GM18909 (cell line): ENCODE data around the gene SSR4.
"Not testable (repeated sequence)": the region's sequence is repeated elsewhere in the genome, so short reads cannot be mapped to it uniquely, and the experiment has no call there.

Experiments used
- ATAC-seq: cut with Tn5 transposase; IDR thresholded peaks from one replicate; pipeline ENCODE4 v1.9.1; 2021; ENCODE audit warnings: mild to moderate bottlenecking; ENCODE audit not compliant: unreplicated experiment, poor library complexity

SSR4 gene

DNA sequence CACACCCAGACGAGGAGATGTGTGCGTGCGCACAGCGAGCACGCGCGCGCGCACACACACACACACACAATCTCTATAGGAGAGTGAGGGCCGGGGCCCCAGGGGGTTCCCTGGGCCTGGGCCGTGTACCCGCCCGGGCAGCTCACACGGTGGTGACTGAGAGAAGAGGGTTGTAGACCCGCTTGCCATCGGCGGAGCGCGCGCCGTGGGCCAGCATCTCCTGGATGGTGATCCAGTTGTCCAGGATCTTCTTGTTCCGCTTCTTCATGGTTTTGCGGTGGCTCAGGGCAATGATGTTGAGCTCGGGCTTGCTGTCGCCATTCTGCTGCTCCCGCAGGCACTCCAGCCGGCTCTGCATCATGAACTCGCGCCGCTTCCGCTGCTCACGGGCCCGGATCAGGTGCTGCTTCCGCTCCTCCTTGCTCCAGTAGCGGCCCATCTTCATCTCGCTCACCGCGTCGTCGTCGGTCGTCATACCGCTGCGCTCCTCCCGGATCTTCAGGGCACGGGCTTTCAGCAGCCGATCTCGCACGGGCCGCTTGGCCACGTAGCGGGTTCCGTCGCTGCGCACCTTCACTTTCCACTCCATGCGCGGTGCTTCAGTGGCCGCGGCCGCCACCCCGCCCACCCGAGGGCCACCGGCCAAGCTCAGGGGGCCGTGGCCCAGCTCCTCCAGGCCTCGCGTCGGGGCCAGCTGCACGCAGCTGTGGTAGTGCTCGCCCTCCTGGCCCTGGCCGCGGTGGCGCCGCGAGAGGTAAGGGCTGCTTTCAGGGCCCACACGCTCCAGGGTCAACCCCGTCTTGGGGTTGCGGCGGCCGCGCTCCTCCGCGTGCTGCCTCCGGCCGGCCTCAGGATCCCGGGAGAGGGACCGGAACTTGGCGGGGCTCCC, 9.0 kb downstream of the SSR4 start:
- no peak for ATAC-seq

DNA sequence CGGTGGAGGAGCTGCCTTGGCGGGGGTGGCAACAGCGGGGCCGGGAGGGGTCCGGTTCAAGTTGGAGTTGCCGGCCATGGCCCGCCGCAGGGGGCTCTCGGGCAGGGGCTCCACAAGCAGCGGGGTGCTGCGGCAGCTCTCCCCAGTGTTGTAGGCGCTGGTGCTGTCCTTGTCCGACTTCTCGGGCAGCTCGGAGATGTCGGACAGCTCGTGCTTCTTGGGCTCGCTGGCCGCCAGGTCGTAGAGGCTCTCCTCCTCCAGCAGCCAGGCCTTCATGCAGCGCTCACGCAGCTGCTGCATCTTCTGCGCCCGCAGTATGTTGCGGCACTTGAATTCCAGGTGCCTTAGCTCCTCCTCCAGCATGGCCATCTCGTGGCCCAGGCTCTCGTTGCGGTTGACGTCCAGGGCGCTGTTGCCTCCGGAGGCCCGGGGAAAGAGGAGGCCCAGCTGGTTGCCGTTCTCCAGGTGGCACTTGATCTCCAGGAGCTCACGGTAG, 9.7 kb downstream of the SSR4 start:
- ATAC-seq: no peak

DNA sequence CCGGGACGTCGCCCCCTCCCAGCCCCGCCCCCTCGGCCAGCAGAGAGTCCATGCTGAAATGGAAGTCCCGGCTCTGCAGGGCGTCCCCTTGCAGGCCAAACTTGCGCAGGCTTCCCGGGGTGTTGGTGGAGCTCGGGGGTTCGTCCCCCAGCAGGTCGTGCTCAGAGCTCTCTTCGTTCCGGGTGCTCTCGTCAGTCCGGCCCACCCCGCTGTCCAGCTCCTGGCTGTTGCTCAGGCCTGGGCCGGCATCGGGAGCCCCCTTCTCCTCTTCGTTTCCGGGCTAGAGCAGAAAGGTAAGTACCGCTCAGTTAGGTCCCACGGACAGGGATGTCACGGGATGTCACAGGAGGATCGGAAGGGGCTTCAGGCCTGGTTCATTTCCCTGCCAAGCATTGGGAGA, 10.2 kb downstream of the SSR4 start:
- ATAC-seq: no peak

DNA sequence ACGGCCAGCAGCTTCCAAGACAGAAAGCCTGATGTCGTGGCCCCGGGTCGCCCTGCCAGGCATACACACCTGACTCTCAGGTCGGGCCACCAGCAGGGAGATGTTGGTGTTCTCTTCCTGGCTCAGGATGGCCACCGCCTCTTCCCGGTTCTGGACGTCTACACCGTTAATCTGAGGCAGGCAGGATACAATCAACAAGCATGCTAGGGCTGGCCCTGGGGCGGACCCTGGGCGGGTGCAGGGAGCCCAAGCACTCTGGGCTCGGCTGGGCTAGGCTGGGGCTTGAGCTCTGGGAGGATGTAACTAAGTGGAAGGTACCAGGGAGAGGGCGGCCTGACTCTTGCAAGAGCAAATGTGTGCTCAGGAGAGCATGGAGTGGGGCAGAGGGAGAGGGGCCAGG, 11.0 kb downstream of the SSR4 start:
- ATAC-seq: no peak

DNA sequence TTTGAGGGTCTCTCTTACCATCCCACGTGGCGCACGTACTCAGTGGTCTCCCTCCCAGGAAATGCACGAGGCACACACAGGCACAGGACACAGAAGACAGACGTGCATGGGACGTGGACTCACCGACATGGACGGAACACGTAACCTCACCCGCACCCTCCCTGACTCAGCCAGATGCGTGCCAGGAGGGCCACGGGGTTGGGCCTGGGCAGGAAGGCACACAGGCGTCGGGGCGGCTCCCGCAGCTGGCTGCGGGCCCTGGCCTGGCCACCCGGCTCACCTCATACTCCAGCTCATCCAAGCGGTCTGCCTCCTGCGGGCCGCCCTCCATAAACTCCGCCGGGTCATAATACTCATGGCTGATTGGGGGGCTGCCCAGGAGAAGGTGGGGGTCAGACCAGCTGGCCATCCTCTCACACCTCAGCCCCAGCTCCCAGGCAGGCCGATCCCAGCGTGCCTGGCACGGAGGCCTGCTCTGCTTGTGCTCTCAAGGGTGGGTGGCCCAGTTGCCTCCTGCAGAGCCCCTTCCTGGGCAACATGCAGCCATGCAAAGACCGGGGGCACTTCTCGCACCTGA, 12.6 kb downstream of the SSR4 start:
- no peak for ATAC-seq

DNA sequence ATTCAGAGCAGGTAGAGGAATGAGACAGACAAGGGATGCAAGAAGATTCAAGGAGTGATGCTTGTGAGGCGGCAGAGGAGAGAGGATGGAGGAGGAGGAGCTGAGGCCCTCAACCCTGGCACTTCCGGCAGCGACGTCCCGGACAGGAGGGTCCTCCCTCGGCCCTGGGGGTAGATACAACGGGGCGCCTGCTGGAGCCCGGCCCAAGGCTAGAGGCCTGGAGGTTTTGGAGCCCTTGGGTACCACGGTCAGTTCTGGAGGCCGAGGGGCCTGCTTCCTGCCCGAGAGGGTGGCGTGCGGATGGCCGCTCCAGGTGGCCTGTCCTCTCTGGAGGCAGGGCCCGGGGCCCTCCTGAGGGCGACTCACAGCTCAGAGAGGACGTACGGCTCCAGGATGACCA, 13.5 kb downstream of the SSR4 start:
- no peak for ATAC-seq

DNA sequence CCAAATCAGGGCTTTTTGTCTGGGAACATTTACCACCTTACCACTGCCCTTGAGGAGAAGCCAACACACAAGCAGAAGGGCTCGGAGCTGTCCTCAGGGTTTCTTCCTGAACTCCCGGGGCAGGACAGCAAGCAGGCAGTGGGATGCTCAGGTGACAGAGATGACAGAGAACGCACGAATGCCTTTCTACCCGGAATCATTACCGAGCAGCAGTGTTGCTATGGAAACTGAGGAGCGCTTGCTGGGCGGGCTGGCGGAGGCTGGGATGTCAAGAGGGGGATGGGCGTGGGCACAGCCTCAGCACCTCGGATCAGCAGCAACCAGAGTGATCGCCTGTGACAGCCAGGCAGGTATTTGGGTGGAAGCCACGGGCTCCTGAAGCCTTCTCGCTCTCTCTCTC, 17.8 kb downstream of the SSR4 start:
- no peak for ATAC-seq

DNA sequence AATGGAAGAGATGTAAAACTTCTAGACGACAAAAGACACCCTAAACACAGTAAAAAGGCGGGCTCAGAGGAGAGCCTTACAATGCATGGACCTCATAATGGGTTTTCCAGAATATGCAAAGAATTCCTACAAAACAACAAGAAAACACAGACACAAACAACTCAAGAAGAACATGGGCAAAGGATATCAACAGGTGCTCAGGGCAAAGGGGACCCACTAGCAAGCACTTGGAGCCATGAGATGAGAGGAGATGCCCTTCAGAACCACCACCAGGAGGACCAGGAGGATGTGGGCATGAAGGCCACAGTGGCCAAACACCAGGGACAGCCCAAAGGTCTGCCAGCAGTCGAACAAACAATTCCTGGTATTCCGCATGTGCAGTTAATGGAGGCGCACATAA, 18.7 kb downstream of the SSR4 start:
- no peak for ATAC-seq

DNA sequence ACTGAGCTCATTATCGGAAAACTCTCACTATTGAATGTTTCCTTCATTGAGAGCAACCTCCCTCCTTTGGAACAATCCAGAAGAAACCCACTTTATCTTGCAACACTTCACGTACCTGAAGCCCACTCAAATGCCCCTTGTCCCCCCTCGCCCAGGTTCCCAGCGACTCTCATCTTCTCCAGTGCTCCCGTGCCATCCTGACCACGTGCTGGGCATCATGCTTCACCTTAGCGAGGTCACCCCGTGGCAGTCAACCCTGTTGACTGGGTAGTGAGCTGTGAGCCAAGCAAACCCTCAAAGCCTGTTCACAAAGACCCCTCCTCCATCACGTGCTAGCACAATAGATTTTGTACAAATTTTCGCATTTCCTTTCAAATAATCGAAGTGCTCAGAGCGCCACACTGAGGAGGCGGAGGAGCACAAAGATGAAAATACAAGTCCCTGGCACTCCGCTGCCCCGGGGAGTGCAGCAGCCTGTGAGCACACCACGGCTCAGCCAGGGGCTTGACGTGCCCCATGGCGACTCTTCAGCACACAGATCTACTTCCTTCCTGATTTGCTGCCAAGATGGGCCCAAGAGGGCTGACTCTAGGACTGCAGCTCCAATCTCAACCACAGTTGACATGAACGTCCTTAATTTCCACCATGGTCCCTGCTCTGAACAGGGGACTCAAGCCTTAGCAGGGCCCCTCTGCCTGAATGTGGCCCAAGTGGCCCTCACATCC, 20.3 kb downstream of the SSR4 start:
- ATAC-seq: no peak

DNA sequence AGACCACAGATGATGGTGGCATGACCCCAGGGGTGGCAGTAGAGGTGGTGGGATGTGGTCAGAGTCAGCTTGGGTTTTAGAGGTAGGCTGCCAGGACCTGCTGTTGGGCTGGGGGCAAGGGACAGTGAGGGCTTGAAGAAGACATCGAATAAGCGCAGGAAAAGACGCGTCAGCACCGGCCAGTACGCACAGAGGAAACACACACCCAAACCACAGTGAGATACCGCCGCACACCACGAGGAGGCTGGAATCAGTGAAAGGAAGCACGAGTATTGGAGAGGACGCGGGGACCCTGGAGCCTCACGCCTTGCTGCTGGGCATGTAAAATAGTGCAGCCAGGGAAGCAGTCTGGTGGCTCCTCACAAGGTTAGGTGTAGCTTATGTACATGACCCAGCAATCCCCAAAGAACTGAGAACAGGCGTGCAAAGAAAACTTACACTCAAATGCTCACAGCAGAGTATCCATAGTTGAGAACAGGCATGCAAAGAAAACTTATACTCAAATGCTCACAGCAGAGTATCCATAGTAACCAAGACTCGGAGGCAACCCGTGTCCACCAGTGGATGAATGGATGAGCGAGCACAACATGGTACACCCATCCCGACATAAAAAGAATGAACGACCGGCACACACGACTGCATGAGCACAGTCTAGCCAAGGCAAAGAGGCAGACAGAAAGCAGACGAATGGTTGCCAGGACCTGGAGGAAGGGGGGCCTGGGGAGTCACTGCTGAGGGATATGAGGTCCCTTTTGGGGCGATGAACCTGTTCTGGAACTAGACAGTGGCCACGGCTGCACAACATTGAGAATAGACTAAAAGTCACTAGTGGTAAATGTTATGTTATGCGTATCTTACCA, 22.6 kb downstream of the SSR4 start:
- ATAC-seq: no peak

DNA sequence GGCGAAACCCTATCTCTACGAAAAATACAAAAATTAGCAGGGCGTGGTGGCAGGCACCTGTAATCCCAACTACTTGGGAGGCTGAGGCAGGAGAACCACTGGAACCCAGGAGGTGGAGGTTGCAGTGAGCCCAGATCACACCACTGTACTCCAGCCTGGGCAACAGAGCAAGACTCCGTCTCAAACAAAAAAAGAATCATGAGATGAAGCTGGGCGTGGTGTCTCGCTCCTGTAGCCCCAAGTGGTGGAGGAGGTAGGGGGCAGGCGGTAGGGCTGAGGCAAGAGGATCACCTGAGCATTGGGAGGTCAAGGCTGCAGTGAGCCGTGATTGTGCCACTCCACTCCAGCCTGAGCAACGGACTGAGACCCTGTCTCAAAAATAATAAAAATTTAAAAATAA, 23.6 kb downstream of the SSR4 start:
- ATAC-seq: not testable (repeated sequence)

DNA sequence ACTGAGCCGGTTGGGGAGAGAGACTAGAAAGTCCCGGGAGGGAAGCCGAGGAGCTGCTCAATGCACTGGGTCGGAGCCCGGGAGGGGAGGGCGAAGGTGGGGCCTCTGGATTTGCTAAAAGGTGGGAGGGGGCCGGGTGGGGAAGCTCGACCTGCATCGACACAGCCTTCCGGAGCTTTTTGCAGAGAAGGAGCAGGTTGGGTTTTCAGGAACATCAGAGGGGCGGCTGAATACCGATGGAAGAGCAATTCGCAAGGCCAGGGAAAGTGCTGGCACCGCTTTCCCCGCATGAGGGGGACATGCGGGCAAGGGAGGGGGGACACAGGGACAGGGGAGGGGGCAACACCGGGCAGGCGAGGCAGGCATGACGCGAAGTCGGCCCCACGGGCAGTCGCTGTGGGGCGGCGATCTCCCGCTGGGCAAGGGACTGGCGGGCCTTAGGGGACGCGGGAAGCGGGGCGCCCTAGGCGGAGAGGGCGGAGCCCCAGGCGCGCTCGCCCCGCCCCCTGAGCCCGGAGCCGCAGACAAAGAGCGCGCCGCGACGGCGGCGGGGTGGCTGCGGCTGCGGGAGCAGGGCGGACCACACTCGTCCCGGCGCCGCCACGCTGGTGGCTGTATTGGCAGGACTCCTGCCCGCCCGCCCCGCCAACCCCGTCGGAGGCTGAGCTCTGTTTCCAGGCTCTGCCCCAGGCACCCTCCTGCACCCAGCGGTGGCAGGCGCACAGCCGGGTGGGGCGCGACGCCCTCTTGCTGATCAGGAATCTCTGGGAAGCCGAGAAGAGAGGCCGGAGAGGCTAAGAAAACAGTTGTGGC, 24.3 kb downstream of the SSR4 start:
- ATAC-seq: no peak

DNA sequence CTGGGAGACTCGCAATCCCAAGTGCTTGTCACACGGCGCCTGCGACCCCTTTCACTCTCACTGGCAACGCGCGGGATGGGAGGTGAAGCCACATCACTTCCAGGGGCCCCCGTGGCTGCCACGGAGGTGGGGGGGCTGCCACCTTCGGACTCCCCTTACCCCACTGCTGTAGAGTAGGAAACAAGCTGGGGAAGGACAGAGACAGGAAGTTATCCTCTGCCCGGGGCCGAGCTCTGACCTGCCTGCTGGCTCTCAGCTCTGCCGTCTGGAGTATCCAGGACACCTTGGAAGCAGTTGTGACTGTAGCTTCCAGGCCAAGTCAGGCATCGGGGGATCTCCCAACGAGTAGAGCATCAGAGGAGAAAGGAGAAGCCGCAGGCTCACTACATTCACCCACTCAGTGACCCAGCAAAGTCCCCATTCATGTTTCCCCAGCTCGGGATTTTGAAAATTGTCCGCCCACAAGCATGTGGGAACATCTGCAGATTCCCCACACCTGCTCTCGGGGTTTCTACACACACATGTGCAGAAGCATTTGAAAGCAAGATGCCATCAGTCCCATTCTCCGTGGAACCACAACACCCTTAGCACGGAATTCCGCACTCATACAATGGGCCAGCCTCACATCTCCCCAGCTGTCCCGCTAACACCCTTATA, 25.0 kb downstream of the SSR4 start:
- no peak for ATAC-seq

DNA sequence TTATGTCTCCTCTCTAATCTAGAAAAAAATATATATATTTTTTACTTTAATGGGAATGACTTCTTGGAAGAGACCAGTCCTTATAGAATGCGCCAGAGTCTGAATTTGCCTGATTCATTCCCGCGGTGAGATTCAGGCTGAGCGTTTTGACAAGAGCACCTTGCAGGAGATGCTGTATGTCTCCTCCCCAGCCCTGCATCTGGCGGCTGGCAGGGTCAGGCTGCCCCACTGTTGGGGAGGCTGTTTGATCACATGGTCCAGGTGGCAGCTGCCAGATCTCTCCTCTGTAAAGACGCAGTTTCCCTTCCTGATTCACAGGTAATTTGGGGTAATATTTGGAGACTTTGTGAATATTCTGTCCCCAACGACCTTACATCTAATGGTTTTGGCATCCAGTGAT, 26.1 kb downstream of the SSR4 start:
- ATAC-seq: no peak

DNA sequence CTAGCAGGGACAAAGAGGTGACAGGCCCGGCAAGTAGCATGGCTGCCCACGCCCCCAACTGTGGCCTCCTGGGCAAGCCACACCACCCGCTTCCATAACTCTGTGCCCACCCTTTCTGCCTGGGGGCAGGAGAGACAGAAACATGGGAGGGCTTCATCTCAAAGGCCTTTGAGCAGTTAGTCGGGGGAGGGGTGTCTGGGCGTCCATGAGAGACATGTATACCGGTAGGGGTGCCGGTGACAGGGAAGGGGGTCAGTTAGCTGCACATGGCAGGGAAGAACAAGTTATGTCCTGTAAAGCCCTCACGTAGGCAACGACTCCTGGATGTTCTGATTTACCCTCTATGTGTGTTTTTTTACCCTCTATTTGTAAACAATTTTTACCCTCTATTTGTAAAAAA, 26.6 kb downstream of the SSR4 start:
- ATAC-seq: no peak

DNA sequence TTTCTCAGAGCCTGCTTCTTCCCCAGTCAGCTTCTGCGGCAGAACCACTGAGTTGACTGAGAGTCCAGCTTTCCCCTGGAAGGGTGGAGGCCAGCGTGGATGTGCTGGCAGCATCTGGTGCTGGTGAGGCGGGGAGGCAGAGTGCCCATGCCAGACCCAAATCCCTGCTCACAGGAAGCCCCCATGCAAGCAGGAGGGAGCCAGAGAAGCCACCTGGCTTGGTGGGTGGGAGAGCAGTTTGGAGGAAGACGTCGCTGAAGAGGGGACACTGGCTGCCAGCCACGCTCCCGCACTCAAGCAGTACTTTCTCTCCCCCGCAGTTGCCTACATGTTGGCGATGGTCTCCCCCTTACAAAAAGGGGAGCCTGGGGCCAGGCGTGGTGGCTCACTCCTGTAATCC, 29.9 kb downstream of the SSR4 start:
- ATAC-seq: no peak

DNA sequence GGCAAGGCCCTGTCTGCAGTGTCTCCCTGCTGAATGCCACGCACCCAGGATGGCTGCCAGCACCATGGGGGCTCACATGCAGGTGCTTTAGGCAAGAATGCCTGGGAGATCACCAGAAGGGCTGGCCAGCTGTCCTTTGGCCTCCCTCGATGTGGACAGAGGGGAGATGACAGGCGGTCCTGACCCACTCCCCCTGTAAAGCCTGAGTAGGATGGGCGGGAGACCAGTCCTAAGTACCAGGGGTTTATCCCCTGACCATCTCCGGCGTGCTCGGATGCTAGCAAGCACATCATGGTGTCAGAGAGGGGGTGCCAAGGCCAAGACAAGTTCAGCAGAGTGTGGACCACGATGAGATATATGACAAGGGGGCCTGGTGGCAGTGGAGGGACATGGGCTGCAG, 30.6 kb downstream of the SSR4 start:
- ATAC-seq: no peak

DNA sequence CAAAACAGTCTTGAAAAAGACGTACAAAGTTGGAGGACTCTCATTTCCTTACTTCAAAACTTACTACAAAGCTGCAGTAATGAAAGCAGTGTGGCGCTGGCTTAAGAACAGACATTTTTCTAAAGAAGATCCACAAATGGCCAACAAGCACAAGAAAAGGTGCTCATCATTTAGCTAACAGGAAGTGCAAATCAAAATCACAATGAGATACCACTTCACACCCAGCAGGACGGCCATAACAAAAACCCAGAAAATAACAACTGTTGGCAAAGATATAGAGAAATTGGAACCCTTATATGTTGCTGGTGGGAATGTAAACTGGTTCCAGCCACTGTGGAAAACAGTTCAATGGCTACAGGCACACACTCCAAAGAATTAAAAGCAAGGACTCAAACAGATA, 32.5 kb downstream of the SSR4 start:
- ATAC-seq: no peak

DNA sequence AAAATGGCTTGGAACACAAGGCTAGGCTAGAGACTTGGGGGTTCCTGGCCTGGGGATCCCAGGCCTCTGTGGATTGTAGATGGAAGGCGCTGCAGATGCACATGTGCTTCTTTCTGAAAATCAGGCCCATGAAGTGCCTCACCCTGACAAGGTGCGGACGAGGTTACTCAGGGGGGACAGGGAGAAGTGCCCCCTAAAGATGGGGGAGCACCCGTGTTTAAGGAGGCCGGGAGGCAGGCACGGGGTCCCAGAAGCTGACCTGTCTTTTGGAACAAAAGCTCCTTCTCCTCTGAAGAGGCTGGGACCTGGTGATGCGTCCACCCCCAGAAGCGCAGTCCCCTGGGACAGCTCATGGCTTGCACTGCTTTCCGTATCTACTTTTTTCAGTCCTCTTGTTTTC, 33.4 kb downstream of the SSR4 start:
- ATAC-seq: no peak
